PC-9 (cell line): Measurements from ENCODE around the gene PEPD. TPM values are rescaled to one million over a fixed set of nuclear protein-coding genes. Genes with fewer than 3 reads are reported as not detected.

Source experiments
- BruUV-seq: library from RNA; stranded (reverse); fragments of 400-500 nt; replicated peaks from 2 replicates; lab custom pipeline; 2021; lab: Mats Ljungman, UMichigan
- CTCF ChIA-PET: fragments of 300-600 bp; sonication (Branson Sonifier 250); formaldehyde crosslinking; loops from one replicate; lab custom pipeline; 2022; ENCODE audit warnings: antibody characterized with exemption; lab: Charles Lee
- POLR2A ChIA-PET: fragments of 300-600 bp; sonication (Branson Sonifier 250); formaldehyde crosslinking; loops from one replicate; lab custom pipeline; 2022; ENCODE audit warnings: antibody characterized with exemption; ENCODE audit not compliant: unreplicated experiment; lab: Charles Lee
- DNase-seq, 2 experiments: peaks; one replicate each; pipeline versions ENCODE4 v3.0.0 to v3.0.0-alpha.2; 2015 to 2022; ENCODE audit warnings: mixed read lengths in 1 of 2
- H2AFZ ChIP-seq: fragments of 200-600 bp; sonication (generic); 2 replicates; pipeline ENCODE4 v1.8.1; 2017; ENCODE audit warnings: antibody characterized with exemption
- H3F3A ChIP-seq: fragments of 200-600 bp; sonication (generic); 2 replicates; pipeline ENCODE4 v1.8.1; 2017; ENCODE audit warnings: antibody characterized with exemption, mild to moderate bottlenecking, low read depth; ENCODE audit not compliant: insufficient read depth
- H3K27ac ChIP-seq: fragments of 200-600 bp; sonication (generic); 2 replicates; pipeline ENCODE4 v1.6.1; 2016; ENCODE audit warnings: mixed run types
- H3K27me3 ChIP-seq: fragments of 200-600 bp; sonication (generic); 2 replicates; pipeline ENCODE4 v1.6.1; 2016; ENCODE audit warnings: low read depth, mixed run types; ENCODE audit not compliant: insufficient read depth
- H3K36me3 ChIP-seq: fragments of 200-600 bp; sonication (generic); 2 replicates; pipeline ENCODE4 v1.6.1; 2016; ENCODE audit warnings: low read depth, mixed run types
- H3K4me1 ChIP-seq: fragments of 200-600 bp; sonication (generic); replicated peaks from 2 replicates; pipeline ENCODE4 v1.6.1; 2016; ENCODE audit warnings: mixed run types; ENCODE audit not compliant: insufficient read depth
- H3K4me2 ChIP-seq: fragments of 200-600 bp; sonication (generic); 2 replicates; pipeline ENCODE4 v1.6.1; 2017; ENCODE audit warnings: mixed run types
- H3K4me3 ChIP-seq: fragments of 200-600 bp; sonication (generic); 2 replicates; pipeline ENCODE4 v1.6.1; 2016; ENCODE audit warnings: mixed run types
- H3K79me2 ChIP-seq: fragments of 200-600 bp; sonication (generic); 2 replicates; pipeline ENCODE4 v1.6.1; 2017; ENCODE audit warnings: low read depth, mixed run types
- H3K9me2 ChIP-seq: fragments of 200-600 bp; sonication (generic); 2 replicates; pipeline ENCODE4 v1.8.1; 2017; ENCODE audit warnings: mild to moderate bottlenecking; ENCODE audit not compliant: insufficient read depth
- H3K9me3 ChIP-seq: fragments of 200-600 bp; sonication (generic); 2 replicates; pipeline ENCODE4 v1.8.1; 2016; ENCODE audit warnings: low read depth; ENCODE audit not compliant: insufficient read depth
- H4K20me1 ChIP-seq: fragments of 200-600 bp; sonication (generic); 2 replicates; pipeline ENCODE4 v1.8.1; 2017; ENCODE audit not compliant: insufficient read depth
- EZH2 ChIP-seq: fragments of 200-600 bp; sonication (generic); IDR thresholded peaks from 2 replicates; pipeline ENCODE4 v1.8.0; 2017; ENCODE audit warnings: antibody characterized with exemption, low read depth
- intact Hi-C: fragments of 100-400 bp; cut with micrococcal nuclease; formaldehyde crosslinking; loops from one replicate; pipeline ENCODE4 v1.10.0; 2022; ENCODE audit not compliant: unreplicated experiment
- total RNA-seq: library from RNA; stranded (reverse); gene quantifications from 2 replicates; pipeline ENCODE4 v1.2.3, GENCODE V29; 2021
- TF ChIP-seq, protein P1 (sequence below): fragments of 200-600 bp; sonication (generic); conservative IDR thresholded peaks from 2 replicates; pipeline ENCODE4 v1.6.1; 2017; ENCODE audit warnings: mixed run types, antibody characterized with exemption, mild to moderate bottlenecking, moderate library complexity

Gene PEPD
- total RNA-seq, 1 experiment from 2014 or later: 71.0 TPM

DNA sequence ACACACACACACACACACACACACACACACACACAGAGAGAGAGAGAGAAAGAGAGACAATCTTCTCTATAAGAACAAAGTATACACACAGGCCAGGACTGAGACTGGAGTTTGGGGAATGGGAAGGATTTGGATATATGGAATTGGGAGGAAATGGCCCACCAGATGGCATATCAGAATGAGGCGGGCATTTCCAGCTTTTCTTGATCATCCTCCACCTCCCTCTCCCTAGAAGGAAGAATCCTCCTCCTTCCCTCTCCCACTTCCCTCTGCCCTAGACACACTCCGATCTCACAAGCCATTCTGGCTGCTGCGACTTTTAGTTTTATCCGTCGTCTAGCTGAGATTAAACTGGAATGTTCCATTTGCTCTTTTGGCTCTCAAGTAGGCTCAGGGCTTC, 158.1 kb downstream of the PEPD start:
- BruUV-seq: no TSS peak
- Histone ChIP-seq H4K20me1 (no peaks in the 10 kb centered on the region), H3K27ac (no peak overlapping the region), H3K4me3 (no peak overlapping the region), H3K9me3 (no peaks in the 10 kb centered on the region), H3K4me2 (no peak overlapping the region), H3F3A (peaks cover 9% of the 10 kb centered on the region; the same call in 1 of the 2 replicates), H2AFZ (no peak overlapping the region), H3K79me2 (no peaks in the 10 kb centered on the region), H3K4me1 (0 out of 2 replicates have a peak, but pooled peaks cover 9% of the 10 kb centered on the region), H3K27me3 (peaks cover 39% of the 10 kb centered on the region), H3K36me3 (no peaks in the 10 kb centered on the region), H3K9me2 (no peaks in the 10 kb centered on the region)
- intact Hi-C loops: no loop called here
- POLR2A ChIA-PET: no interaction called here
- TF ChIP-seq EZH2: no peak
- DNase-seq: no peak
- CTCF ChIA-PET: no interaction called here

DNA sequence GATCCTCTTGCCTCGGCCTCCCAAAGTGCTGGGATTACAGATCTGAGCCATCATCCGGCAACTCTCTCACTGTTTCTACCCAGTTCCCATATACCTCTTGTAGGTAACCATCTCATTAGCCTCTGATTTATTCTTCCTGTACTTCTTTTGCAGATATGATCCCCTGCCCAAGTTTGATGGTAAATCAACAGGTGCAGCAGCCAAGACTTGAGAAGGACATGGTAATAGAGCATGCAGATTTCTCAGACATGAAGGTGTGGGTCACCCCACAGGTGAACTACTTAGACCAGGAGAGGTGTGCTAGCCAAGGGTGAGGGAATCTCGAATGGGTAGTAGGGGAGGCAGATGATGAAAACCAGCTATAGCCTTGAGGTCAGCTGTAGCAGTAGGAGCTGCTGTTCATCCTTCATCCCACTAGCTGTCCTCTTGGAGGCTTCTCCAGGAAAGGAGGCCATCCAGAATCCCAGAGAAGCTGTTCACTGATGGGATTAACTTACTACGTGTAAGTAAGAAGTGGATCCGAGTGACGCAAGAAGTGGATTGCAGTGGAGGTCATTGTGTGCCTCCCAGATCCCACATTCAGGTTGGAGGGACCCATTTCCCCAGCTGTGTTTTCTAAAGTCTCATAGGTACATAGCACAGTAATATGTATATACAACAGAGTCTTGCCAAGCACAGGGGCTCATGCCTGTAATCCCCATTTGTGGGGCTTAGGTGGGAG, 158.9 kb downstream of the PEPD start:
- DNase-seq: no peak
- no TSS peak for BruUV-seq
- intact Hi-C loops: no loop called here

DNA sequence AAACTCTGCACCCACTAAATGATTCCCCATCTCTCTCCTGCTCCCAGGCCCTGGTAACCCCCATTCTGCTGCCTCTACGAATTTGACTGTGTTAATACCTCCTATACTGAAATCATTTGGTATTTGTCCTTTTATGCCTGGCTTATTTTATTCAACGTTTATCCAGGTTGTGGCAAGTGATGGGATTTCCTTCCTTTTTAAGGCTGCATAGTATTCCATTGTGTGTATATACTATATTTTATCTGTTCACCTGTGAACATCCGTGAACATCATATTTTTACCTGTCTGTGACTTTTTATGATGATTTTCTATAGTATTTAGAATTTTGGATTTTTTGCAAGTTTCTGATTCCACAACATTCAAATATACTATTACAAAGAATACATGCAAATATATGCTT, 162.0 kb downstream of the PEPD start:
- Histone ChIP-seq H3K27ac (no peak overlapping the region), H3K4me3 (no peak overlapping the region), H3F3A (no peaks in the 10 kb centered on the region), H4K20me1 (no peaks in the 10 kb centered on the region), H3K36me3 (no peaks in the 10 kb centered on the region), H2AFZ (no peak overlapping the region), H3K79me2 (no peaks in the 10 kb centered on the region), H3K9me2 (no peaks in the 10 kb centered on the region), H3K4me2 (no peak overlapping the region), H3K4me1 (no peaks in the 10 kb centered on the region), H3K27me3 (peaks cover 31% of the 10 kb centered on the region), H3K9me3 (peaks cover 10% of the 10 kb centered on the region; the same call in 1 of the 2 replicates)
- no TSS peak for BruUV-seq
- POLR2A ChIA-PET: interaction anchor here (0.6 kb wide), 1 partner anchor 43 kb away, joined by 3 read pairs; no protein-coding TSS in a partner anchor
- intact Hi-C loops: no loop called here
- DNase-seq: no peak
- TF ChIP-seq, protein P1, sequence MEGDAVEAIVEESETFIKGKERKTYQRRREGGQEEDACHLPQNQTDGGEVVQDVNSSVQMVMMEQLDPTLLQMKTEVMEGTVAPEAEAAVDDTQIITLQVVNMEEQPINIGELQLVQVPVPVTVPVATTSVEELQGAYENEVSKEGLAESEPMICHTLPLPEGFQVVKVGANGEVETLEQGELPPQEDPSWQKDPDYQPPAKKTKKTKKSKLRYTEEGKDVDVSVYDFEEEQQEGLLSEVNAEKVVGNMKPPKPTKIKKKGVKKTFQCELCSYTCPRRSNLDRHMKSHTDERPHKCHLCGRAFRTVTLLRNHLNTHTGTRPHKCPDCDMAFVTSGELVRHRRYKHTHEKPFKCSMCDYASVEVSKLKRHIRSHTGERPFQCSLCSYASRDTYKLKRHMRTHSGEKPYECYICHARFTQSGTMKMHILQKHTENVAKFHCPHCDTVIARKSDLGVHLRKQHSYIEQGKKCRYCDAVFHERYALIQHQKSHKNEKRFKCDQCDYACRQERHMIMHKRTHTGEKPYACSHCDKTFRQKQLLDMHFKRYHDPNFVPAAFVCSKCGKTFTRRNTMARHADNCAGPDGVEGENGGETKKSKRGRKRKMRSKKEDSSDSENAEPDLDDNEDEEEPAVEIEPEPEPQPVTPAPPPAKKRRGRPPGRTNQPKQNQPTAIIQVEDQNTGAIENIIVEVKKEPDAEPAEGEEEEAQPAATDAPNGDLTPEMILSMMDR: no peak
- no peak for TF ChIP-seq EZH2
- CTCF ChIA-PET: interaction anchor here (0.6 kb wide), 1 partner anchor 21 kb away, joined by 4 read pairs; no protein-coding TSS in a partner anchor

More for the DNA sequence above, 158.9 kb downstream of the PEPD start:
- Histone ChIP-seq H3K27ac (no peak overlapping the region), H3K9me3 (no peaks in the 10 kb centered on the region), H3K36me3 (no peaks in the 10 kb centered on the region), H3K79me2 (no peaks in the 10 kb centered on the region), H2AFZ (no peak overlapping the region), H3K9me2 (no peaks in the 10 kb centered on the region), H3K4me1 (0 out of 2 replicates have a peak, but pooled peaks cover 1% of the 10 kb centered on the region), H3K4me3 (no peak overlapping the region), H4K20me1 (no peaks in the 10 kb centered on the region), H3F3A (peaks cover under 1% of the 10 kb centered on the region; the same call in 1 of the 2 replicates), H3K4me2 (no peak overlapping the region), H3K27me3 (peaks cover 39% of the 10 kb centered on the region)
- TF ChIP-seq EZH2: no peak
- TF ChIP-seq, protein P1: no peak
- ChIA-PET CTCF (no interaction called here), POLR2A (interaction anchor here (0.5 kb wide), 1 partner anchor 13 kb away, joined by 7 read pairs; no protein-coding TSS in a partner anchor)
